COLO668 (cell line): ENCODE data around the gene ANAPC2.

Experiments used
- DNase-seq: peaks from one replicate; lab custom pipeline; 2025; ENCODE audit not compliant: unreplicated experiment; lab: John Stamatoyannopoulos, UW

ANAPC2 gene

DNA sequence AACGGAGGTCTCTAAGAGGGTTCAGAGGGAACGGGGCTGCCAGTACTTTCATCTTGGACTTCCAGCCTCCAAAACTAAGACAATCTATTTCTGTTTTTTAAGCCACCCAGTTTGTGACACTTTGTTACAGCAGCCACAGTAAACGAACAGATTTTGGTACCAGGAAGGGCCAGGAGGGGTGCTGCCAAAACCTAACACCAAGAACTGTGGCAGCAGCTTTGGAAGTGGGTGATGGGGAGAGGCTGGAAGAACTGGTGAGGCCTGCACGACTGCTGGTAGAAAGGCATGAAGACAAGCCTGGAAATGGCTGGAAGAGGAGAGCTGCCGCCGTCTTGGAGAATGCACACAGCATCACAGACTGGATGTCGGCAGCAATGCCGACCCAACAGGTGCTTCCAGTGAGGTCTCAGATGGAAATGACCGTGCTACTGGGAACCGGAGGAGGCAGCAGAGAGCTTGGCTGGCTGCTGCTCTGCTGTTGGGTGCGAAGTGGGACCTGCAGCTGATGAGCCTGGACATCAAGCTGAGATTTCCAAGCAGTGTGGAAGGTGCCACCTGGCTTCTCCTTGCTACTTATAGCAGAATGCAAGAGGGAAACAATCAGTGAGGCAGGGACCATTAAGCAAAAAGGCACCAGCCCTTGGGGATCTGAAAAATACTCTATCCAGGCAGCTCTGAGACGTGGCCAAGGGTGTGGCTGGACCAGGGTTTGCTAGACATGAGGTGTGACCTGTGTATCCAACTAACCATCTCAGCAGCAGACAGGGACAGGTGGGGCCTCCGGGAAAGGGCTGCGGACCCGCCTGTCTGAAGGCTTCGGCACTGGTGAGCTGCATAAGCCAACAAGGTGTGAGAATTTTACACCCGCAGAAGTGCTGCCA is 11.8 kb downstream of the ANAPC2 start:
- DNase-seq: peak; percentile 52

DNA sequence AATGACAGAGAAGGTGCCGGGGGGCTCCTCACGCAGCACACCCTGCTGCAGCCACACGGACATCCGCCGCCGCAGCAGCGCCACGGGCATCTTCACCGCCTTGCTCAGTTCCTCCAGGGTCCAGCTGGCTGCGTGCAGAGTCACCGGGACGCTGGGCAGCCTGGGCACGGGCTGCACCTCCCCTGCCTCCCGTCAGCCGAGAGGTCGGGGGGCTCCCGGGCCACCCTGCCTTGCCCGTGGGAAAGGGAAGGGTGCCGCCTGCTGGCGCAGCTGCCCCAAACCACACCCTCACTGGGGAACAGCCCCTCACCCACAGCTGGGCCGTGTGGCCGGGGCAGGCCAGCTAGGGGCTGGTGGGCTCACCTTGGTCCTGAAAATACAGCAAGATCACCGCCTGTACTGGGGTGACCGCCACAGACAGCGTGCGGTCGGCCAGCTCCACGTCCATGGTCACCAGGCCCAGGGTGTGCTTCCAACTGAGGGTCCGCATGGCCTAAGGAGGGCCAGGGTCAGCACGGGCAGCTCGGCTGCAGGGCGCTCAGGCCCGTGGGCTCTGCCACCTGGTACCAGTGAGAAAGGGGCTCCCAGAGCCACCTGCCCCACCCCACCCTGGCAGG is 12.9 kb downstream of the ANAPC2 start:
- DNase-seq: no peak

DNA sequence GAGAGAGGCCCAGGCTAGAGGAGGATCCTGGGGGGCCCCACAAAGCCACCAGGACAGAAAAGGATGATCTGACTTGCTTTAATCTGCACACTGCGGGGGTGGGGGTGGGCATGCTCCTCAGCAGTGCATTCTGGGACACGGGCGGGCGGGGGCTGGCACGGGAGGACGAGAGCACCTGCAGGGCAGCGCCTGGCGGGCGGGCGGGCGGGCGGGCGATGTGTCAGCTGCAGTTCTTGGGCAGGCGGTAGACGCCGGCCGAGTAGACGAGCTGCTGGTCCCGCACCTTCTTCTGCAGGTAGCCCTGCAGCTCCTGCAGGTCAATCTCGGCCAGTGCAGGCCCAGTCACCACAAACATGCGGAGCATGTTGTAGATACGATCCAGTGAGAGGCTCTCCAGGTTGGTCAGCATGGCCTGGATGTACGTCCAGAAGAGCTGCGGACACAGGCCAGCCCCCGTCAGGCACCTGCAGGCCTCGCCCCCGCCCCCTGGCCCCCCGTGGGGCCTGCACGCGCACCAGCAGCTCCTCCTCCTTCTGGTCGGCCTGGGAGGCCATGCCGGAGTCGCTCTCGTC is 13.6 kb downstream of the ANAPC2 start:
- DNase-seq: no peak

DNA sequence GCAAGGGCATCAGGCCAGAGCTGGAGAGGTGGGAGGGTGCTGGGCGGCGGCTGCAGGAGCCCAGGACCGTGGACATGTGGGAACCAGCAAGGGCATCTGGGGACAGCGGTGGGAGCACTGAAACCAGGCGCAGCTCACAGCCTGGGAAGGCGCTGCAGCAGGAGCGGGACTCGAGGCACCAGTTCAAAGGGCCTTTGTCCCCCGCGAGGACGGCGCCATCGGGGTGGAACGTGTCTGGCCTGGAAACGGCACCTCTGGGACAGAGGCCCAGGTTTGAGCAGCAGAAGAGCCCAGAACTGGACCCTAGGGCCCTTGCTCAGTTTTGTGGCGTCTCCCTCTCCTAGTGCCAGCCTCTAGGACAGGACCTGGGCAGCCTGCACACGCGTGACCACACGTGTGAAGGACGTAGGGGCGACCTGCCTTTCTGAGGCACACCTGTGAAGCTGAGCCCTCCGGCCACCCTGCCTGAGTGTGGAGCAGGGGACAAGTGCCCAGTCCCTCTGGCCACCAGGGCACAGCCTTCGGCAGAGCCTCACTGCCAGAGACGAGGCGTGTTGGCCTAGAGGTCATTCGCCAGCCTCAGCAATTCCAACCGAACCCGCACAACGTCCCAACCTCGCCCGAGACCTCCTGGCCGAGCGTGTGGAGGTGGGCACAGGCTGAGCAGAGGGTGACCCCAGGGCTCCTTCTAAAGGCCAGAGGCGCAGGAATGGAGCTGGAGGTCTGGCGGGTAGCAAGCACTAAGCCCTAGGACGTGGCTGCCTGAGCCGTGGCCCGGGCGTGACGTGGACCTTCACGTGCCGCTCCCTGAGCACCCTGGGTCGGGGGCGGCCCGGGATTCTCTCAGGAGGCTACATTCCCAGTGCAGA is 14.3 kb downstream of the ANAPC2 start:
- DNase-seq: no peak

DNA sequence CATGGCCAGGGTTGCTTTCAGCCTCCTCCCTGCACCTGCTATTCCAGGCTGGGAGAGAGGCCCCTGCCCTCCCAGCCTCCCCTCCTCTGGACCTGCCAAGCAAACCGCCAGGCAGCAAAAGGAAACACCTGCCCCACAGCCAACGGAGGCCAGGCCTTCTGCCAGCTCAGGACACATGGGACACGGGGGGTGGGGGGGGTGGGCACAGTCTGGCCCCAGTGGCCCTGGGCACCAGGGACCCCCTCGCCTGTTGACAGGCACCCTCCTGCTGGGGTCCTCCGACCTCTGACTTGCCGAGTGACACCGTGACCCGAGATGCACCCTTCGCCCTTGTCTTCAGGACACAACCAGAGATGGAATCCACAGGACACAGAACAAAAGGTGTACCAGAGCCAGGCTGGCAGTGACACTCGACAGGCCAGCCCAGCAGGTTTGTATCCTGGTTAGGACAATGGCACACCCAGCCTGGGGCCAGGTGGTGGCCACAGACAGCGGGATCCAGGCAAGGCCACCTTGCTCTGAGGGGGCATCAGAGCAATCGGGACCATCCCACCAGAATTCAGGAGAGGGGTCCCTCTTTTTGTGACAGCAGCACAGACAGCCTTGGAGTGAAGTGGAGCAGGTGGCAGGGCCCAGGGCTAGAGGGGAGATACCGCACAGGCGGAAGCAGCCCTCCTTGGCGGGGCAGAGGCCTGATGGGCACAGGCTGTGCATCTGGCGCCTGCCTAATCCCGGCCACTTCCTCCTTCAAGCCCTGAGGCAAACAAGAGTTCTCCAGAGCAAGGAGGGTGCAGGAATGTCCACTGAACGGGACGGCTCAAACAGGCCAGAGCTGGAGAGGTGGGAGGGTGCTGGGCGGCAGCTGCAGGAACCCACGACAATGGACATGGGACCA is 15.2 kb downstream of the ANAPC2 start:
- peak; percentile 73 for DNase-seq

DNA sequence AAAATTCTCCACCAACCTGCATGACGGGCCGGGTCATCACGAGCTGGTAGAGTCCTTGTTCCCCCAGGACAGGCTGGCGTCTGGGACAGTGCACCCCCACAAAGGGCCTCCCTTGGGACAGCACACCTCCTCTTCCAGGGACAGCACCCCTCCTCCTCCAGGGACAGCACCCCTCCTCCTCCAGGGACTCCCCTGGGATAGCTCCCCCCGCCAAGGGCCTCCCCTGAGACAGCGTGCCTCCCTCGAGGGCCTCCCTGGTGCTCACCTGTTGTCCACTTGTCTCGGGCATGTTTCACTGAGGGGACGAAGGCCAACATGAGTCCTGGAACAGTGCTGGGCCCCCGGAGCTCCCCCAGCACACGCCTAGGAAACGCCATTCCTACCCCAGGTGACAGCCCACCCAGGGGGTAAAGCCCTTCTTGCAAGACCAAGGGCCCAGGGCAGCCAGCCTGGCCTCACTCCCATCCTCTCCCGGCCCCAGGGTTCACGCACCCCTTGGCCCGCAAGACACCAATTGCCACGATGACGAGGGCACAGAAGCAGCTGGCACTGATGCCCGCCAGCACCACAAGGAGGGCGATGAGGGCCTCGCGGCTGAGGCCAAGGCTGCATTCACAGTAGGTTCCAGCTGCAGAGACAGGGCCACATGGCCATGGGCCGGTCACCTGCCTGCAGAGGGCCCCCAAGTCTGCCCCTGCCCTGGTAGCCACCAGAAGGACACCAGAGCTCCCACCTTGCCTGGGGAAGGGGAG is 17.0 kb downstream of the ANAPC2 start:
- DNase-seq: no peak

DNA sequence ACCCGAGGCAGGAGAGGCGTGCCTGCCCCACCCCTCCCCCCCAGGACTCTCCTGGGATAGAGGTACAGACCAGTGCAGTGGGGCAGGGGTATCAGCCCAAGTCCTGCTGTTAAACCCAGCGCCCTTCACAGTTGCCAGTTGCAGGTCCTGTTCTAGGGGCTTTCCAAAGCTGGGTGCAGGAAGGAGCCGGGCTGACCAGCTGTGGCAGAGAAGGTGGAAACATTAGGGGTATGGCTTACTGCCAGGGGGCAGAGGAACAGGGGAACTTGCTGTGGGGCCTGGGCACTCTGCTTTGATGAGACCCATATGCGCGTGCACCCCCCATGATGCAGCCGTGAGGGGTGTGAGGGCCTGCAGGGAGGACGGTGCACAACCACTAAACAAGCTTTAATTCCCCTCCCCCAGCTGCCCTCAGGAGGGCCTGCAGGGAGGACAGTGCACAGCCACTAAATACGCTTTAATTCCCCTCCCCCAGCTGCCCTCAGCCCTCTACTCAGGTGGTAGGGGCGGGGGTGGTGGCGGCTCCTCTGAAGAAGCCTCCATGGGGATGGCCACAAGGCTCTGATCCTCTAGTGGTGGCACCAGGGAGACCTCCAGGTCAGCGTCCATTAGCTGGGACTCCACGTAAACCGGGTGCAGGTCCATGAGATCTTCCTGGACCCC is 17.7 kb downstream of the ANAPC2 start:
- DNase-seq: no peak

DNA sequence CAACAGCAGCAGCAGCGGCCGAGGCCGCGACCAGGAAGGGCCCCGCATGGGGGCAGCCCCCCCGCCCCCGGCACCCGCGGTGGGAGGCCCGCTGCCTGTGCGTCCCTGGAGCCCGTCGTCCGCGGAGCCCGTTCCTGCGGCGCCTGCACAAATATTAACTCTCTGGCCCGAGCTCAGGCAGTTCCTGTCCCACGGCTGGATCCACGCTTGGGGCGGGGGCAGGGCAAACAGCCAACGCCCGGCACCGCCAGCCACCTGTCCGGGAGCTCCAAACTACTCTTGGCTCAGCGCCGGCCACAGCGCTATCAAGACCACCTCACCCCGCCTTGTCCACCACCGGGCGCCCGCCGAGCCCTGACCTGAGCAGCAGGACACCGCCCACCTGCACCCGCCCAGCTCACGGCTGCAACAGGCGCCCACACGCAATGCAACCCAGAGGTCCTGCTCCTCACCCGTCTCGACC is 18.4 kb downstream of the ANAPC2 start, which contains the start of gene LRRC26:
Gene LRRC26, minus strand, starts transcription at position 156 of the 463 bp plus-strand sequence. Its CDS starts 108 bp downstream, at position 48.
- DNase-seq: no peak

DNA sequence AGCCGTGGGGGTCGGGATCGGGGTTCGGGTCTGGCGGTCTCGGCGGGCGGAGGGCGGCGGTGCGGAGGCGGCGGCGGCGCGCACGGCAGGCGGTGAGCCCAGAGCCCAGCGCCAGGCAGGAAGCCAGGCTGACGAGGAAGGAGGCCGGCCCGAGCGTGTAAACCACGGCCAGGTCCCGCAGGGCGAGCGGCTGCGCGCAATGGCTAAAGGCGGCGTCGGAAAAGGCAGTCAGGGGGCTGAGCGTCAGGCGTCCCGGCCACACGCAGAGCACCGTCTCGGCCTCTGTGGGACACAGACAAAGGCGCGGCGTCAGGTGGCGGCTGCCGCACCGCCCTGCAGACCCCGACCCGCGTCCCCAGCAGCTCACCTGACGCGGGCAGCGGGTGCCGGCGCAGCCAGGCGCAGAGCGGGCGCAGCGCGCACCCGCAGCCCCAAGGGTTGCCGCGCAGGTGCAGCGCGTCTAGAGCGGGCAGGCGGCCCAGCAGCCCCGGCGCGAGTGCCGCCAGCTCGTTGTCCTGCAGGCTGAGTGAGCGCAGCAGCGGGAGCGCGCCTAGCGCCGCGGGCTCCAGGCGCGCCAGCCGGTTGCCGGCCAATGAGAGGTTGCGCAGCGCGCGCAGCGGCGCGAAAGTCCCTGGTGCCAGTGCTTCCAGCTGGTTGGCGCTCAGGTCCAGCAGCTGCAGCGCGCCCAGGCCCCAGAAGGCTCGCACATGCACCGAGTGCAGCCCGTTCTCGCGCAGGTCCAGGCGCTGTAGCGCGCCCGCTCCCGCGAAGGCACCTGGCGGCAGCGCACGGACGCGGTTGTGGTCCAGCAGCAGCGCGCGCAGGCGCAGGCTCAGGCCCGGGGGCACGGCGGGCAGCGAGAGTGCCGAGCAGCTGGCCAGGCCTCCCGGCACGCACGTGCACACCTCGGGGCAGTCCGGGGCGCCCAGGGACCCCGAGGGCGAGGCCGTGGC is 19.2 kb downstream of the ANAPC2 start:
- DNase-seq: peak; percentile 95

DNA sequence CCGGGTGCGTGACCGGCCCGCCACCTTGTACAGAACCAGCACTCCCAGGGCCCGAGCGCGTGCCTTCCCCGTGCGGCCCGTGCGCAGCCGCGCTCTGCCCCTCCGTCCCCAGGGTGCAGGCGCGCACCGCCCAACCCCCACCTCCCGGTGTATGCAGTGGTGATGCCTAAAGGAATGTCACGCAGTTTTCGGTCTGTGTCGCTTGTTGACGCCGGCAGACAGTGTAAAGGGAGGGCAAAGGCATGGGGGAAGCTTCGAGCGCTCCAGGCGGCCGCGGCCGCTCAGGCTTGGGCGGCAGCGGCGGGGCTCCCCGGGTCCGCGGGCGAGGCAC is 19.8 kb downstream of the ANAPC2 start:
- DNase-seq: peak; percentile 60

DNA sequence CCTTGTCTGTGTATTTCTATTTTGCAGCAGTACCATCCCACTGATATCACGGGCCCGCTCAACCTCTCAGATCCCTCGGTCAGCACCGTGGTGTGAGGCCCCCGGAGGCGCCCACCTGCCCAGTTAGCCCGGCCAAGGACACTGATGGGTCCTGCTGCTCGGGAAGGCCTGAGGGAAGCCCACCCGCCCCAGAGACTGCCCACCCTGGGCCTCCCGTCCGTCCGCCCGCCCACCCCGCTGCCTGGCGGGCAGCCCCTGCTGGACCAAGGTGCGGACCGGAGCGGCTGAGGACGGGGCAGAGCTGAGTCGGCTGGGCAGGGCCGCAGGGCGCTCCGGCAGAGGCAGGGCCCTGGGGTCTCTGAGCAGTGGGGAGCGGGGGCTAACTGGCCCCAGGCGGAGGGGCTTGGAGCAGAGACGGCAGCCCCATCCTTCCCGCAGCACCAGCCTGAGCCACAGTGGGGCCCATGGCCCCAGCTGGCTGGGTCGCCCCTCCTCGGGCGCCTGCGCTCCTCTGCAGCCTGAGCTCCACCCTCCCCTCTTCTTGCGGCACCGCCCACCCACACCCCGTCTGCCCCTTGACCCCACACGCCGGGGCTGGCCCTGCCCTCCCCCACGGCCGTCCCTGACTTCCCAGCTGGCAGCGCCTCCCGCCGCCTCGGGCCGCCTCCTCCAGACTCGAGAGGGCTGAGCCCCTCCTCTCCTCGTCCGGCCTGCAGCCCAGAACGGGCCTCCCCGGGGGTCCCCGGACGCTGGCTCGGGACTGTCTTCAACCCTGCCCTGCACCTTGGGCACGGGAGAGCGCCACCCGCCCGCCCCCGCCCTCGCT is 20.4 kb downstream of the ANAPC2 start:
- DNase-seq: peak; percentile 60

DNA sequence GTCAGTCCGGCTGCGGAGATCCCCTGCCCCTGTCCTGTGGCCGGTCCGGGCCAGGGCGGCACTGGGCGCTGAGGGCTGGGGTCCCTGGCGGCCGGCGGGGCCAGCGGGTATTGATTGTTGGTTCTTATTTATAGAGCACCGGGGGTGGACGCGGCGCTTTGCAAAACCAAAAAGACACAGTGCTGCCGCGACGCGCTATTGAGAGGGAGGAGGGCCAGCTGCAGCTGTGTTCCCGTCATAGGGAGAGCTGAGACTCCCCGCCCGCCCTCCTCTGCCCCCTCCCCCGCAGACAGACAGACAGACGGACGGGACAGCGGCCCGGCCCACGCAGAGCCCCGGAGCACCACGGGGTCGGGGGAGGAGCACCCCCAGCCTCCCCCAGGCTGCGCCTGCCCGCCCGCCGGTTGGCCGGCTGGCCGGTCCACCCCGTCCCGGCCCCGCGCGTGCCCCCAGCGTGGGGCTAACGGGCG is 21.0 kb downstream of the ANAPC2 start:
- peak; percentile 39 for DNase-seq

DNA sequence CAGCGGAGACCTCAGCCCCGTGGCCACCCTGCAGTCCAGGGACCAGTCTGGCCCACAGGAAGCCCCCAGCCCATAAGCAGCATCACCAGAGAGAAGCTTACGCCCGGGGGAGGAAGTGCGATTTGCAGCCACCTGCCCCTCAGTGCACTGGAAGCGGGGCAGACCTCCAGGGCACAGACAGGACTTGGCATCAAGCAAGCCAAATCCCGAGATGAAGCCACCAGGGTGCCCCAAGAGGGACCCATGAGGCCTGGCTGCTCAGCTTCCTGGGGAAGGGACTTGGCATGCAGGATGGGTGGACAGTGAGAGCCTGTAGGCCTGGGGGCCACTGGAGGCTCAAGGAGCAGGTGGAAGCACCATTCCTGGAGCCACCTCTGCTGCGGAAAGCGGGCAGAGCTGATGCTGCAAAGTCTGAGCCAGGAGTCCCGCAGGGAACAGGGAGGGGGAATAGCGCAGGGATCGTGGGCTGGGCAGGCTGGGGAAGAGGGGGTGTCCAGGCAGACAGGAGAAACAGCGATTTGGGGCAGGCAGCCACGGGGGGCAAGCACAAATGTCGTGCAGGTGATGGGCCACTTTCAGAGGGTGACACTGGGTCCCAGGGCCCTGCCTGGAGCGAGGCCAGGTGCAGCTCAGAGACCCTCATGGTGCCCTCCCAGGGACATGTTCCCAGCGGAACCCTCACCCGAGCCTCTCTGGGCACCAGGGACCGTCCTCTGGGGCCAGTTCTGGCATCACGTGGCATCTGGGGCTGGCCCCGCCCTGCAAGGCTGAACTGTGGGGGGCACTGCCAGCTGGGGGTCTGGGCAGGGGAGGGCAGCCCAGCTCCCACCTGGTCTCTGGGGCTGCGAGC is 21.8 kb downstream of the ANAPC2 start:
- no peak for DNase-seq

DNA sequence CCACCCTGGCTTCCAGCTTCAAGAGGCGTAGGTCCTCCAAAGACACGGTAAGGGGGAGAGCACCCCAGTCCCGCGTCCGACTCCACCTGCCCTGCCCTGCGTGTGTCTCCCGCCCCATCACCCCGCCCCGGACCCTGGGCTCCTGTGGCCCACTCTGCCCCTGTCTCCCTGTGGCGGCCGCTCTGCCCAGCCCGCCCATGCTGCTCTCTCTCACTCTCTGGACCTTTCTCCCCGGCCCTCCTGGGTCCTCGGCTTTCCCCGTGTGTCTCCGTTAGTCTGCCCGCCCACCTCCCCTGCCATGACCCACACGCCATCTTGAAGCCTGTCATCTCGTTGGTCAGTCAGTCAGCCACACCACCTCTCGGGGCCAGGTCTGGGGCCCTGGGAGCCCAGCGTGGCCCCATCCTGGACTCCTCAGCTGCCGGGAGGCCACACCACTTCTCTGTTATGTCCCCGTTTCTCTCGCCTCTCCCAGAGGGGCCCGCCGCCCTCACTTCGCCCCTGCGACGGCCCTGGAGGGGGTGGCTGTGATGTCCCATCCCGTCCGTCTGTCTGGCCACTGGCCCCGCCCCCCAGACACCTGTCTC is 23.0 kb downstream of the ANAPC2 start:
- DNase-seq: no peak
